NCI-H1105 (cell line): ENCODE data around the gene MITD1.
"Not testable (repeated sequence)": the region's sequence is repeated elsewhere in the genome, so short reads cannot be mapped to it uniquely, and the experiment has no call there.

Source experiments
- DNase-seq: peaks from one replicate; lab custom pipeline; 2025; lab: John Stamatoyannopoulos, UW

Gene MITD1

DNA sequence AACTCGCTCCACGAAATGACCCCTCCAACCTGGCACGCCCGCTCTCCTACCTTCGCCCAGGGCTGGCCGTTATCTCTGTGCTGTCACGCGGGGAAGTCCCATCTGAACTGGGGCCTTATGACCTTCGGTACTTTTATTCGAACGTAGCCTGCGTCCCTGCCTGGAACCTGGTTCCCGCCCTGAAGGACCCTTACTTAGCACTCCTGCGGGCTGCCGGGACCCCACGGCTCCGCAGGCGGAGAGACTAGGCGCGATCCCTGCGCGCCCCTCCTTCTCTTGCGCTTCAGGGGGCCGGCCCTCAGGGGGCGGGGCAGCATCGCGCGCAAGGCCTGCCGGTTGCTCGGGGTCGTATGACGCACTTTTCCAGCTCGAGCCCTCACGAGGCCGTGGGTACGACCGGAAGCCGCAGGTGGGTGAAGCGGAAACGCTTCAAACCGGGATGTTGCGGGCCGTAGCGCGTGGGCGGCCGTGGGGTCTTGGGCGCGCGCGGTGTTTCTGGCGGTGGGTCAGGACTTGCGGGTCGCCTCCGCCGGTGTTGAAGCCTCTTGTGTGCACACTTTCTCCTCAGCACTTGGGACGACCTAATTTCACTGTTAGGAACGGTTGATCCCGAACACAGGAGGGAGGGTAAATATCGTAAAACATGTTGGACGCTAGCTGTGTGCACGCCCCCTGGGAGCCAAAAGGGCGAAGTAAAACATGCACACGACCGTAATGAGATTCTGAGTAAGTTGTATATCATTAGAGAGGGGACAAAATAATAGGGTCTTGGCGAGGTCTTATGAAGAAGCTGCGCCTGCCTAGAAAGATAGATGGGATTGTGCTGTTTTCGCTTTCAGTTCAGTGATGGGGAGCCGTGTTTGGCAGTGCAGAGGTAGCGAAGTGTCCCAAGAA is 26.0 kb downstream of the MITD1 start, which contains the start of the genes LIPT1 and TSGA10:
LIPT1 (plus strand) TSS at position 325 of the 894 bp plus-strand sequence. CDS start 6,991 bp downstream, outside the sequence.
TSGA10 (minus strand) TSS at position 300 of the 894 bp plus-strand sequence. CDS start 45,503 bp downstream, outside the sequence.
- peak; percentile 86 for DNase-seq

DNA sequence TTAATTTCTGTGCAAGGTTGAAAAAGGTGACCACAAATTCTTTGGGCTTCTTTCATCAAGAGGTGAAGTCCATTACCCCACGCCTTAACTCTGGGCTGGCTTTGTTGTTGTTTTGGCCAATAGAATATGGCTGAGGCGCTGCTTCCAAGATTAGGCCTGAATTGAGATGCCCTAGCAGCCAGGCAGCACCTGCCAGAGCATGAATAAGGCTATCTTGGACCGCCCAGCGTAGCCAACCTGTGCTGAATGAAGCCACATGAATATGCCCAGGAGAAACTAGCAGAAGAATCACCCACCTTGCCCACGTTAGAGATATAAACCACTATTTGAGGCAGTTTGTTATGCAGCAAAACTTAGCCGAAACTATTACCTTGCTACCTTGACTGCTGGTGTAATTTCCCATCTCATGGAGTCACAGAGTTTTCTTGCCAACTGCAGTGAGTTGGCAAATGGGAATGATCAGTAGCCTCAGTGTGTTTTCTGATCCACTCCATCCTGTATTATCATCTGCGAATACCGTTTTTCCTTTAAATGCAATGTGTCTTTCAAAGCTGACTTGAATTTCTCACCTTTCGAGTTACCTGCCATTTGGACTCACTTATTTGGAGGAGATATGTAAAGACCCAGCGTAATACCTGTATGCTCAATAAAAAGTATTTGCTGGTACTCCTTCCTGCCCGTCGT is 26.8 kb downstream of the MITD1 start:
- no peak for DNase-seq

DNA sequence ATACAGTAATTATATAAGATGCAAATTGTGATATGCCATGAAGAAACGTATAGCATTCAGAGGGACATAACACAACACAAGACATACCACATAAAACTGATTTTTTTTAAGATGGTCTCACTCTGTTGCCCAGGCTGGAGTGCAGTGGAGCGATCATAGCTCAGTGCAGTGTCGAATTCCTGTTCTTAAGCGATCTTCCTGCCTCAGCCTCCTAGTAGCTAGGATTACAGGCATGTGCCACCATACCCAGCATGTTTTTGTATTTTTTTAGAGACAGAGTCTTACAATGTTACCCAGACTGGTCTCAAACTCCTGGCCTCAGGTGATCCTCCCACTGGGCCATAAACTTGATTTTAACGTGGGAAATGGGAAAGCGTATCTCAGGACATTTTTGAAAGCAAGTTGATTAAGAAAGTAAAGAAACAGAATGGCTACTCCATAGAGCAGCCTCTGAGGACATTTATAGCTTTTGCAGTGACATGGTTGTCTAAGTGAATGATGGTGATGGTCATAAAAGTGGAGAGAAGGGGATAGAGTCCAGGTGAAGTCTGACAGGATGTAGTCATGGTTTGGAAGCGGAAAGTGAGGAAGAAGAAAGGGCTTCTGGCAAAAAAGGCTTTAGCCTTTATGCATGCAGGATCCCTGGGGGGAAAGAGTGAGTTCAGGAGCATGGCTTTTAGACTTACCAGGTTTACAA is 28.5 kb downstream of the MITD1 start:
- no peak for DNase-seq

GRCh38 chr2:99150706-99151105 is 30.2 kb downstream of the MITD1 start:
- DNase-seq, result no peak

DNA sequence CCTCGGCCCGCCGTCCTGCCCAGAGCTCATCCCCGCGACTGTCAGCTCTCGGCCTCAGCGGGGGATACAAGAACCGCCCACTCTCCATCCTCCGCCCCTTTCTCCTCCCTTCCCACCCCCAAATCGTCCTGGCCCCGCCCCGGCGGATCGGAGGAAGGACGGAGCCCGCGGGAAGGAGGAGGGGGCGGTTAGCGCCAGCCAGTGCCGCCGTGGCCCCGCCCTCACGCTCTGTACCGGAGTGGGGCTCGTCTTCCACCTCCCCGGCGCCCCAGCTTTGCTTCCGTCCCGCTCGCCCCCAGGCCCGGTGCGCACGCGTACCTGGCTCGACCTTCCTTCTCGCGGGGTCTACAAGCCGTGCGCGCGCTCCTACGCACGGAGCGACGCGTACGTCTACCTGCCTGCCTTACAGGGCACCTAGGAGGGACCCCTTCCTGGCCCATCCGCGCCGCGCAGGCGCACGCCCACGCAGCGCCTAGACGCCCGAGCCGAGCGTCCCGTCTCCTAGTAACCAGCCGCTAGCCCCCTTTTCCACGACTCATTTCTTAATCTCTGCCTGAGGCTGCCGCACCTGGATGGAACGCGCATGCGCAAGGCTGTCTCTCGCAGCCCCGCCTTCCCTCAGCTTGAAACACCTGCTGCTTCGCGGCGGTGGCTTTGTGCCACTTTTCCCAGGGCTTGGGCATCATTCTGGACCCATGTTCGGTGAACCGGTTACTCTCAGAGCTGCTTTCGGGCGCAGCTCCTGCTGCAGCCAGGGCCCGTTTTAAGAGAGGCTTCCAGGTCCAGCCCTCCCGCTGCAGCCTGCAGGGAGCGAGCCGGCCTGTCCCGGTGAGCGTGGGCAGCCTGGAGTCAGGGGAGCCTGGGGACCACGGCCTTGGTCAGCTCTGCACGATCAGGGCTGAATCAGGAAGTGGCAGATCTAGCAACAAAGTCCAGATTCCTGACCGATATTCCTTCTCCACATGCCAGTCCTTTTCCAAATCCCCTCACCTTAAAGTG is 39.4 kb downstream of the MITD1 start, which contains the start of gene C2orf15:
C2orf15 (plus strand) TSS at position 598 of the 999 bp plus-strand sequence. CDS start 8,852 bp downstream, outside the sequence.
- peak; percentile 99 for DNase-seq

- DNase-seq, result no peak
Measured at GRCh38 chr2:99140860-99141109, 40.1 kb downstream of the MITD1 start.

DNA sequence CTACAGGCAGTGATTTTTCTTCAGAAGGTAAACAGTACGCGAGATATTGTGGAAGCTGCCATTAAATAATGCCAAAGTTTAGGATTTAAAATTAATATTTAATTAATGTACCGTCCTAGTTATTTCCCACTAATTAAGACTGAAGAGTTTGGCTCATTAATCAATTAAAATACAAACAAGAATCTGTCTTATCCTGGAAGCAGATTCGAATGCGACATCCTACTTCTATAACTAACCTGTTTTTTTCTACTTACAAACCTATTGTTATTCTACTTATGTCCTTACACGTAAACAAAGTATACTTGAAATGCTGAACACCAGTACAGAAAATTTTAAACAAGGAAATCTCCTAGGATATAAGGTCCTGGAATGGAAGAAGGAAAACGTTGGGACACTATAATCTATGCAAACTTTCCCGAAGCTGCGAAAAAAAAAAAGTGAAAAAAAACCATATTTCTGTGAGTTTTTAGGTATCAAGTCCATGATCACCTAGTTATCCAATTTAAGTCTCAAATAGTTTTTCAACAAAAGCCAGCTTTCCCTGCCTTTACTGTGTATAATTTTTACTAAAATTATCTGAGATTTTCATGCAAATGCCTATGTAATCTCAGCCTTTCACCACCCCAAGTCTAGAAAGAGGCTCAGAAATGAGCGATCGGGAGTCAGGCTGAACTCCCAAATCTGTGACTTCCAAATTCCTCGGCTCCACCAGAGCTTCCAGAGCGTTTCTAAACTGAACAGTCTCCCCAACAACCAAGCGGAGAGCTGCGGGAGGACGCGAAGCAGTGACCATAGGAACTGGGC is 40.6 kb downstream of the MITD1 start:
- no peak for DNase-seq

- DNase-seq, result no peak
Measured at GRCh38 chr2:99139003-99139402, 41.9 kb downstream of the MITD1 start.

GRCh38 chr2:99135044-99135556 is 45.8 kb downstream of the MITD1 start:
- not testable (repeated sequence) for DNase-seq

- no peak for DNase-seq
Measured at GRCh38 chr2:99127981-99128380, 52.9 kb downstream of the MITD1 start.
